Tibial nerve (tissue), 4 donors: Measurements from ENCODE around the gene GDE1.

Experiments
- EP300 ChIP-seq, 2 donors: sonication (generic); formaldehyde crosslinking; IDR thresholded peaks; one replicate each; pipeline ENCODE4 v1.6.1; 2017; ENCODE audit warnings: antibody characterized with exemption in 2 of 2, mild to moderate bottlenecking in 1 of 2
- TF ChIP-seq, protein P1 (sequence below), 5 experiments: fragments of 200-600 bp in 3 of 5; fragments of 450-650 bp in 2 of 5; sonication (generic) in 3 of 5; IDR thresholded peaks; one replicate each; pipeline ENCODE4 v1.5.1; 2016 to 2019; ENCODE audit warnings: antibody characterized with exemption in 5 of 5, mild to moderate bottlenecking in 3 of 5, moderate library complexity in 2 of 5

DNA sequence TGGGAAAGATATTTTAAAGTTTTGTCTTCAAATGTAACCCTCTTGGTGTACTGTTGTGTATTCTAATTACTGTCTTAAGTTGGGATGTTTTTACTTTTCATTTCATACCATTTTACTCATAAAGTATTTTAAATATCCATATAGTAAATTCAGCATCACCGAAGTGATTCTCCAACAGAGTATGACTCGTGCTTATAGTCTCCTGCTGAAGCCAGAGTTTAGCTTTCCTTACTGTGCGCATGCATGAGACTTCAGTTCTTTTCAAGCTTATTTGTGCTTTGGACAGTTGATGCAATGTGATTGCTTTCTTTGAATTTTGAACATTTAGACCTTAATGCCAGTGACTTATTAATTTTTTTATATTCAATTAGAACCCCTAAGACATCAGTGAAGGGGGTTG lies 26.2 kb upstream of the GDE1 start:
- TF ChIP-seq EP300 (IDR thresholded peaks at IDR 0.05) = no peak
- TF ChIP-seq, protein P1, sequence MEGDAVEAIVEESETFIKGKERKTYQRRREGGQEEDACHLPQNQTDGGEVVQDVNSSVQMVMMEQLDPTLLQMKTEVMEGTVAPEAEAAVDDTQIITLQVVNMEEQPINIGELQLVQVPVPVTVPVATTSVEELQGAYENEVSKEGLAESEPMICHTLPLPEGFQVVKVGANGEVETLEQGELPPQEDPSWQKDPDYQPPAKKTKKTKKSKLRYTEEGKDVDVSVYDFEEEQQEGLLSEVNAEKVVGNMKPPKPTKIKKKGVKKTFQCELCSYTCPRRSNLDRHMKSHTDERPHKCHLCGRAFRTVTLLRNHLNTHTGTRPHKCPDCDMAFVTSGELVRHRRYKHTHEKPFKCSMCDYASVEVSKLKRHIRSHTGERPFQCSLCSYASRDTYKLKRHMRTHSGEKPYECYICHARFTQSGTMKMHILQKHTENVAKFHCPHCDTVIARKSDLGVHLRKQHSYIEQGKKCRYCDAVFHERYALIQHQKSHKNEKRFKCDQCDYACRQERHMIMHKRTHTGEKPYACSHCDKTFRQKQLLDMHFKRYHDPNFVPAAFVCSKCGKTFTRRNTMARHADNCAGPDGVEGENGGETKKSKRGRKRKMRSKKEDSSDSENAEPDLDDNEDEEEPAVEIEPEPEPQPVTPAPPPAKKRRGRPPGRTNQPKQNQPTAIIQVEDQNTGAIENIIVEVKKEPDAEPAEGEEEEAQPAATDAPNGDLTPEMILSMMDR (IDR thresholded peaks at IDR 0.05) = no peak
